H1 (cell line): Measurements from ENCODE around the gene C1QA. TPM values are rescaled to one million over a fixed set of nuclear protein-coding genes. Genes with fewer than 3 reads are reported as not detected.
A peak's percentile ranks its signal among the peaks of the same experiment; 100 is the strongest.

Source experiments
- CTCF ChIA-PET: fragments of 300-600 bp; sonication (Branson Sonifier 250); formaldehyde crosslinking; loops from one replicate; lab custom pipeline; 2021; ENCODE audit not compliant: partially characterized antibody; lab: Charles Lee
- POLR2A ChIA-PET: fragments of 300-600 bp; sonication (Branson Sonifier 250); formaldehyde crosslinking; loops from one replicate; lab custom pipeline; 2021; ENCODE audit warnings: inconsistent platforms; ENCODE audit not compliant: partially characterized antibody; lab: Charles Lee
- DNase-seq, 2 experiments: peaks; one replicate each; pipeline versions ENCODE4 v3.0.0 to v3.0.0-alpha.2; 2010 to 2022; ENCODE audit warnings: low spot score in 2 of 2, low read depth in 1 of 2, mixed read lengths in 1 of 2
- FAIRE-seq: peaks from 2 replicates; lab custom pipeline; 2011; peaks lifted over from hg19 to GRCh38; lab: Jason Lieb, UNC
- H2AFZ ChIP-seq: 2 replicates; pipeline ENCODE4 v1.8.1; 2012; ENCODE audit warnings: low read length, inconsistent platforms
- H2AK5ac ChIP-seq: 2 replicates; pipeline ENCODE4 v1.6.1; 2013; ENCODE audit warnings: low read depth, low read length
- H2BK120ac ChIP-seq: replicated peaks from 2 replicates; pipeline ENCODE3; 2013; ENCODE audit warnings: low read depth, low read length, inconsistent platforms
- H2BK12ac ChIP-seq: 2 replicates; pipeline ENCODE4 v1.6.1; 2013; ENCODE audit warnings: low read depth, low read length
- H2BK15ac ChIP-seq: 2 replicates; pipeline ENCODE4 v1.6.1; 2013; ENCODE audit warnings: low read length
- H2BK20ac ChIP-seq: 2 replicates; pipeline ENCODE4 v1.6.1; 2013; ENCODE audit warnings: low read length
- H2BK5ac ChIP-seq: 2 replicates; pipeline ENCODE4 v1.6.1; 2013; ENCODE audit warnings: low read depth, low read length
- H3K14ac ChIP-seq: 2 replicates; pipeline ENCODE4 v1.6.1; 2013; ENCODE audit warnings: inconsistent platforms; ENCODE audit not compliant: insufficient read length
- H3K18ac ChIP-seq: 2 replicates; pipeline ENCODE4 v1.6.1; 2013; ENCODE audit warnings: low read length; ENCODE audit errors: extremely low read depth
- H3K23ac ChIP-seq: 2 replicates; pipeline ENCODE4 v1.6.1; 2013; ENCODE audit warnings: inconsistent platforms; ENCODE audit not compliant: insufficient read length
- H3K23me2 ChIP-seq: 2 replicates; pipeline ENCODE4 v1.6.1; 2013; ENCODE audit warnings: low read depth, low read length
- H3K27ac ChIP-seq: 2 replicates; pipeline ENCODE4 v1.6.1; 2011; ENCODE audit warnings: low read depth, low read length, inconsistent platforms
- H3K27me3 ChIP-seq, 4 experiments: replicated peaks in 1 of 4; 1 replicate in 1 of 4; 2 replicates in 3 of 4; pipeline versions ENCODE4 v1.6.1 to v1.8.1; 2011 to 2013; ENCODE audit warnings: low read length in 3 of 4, mild to moderate bottlenecking in 3 of 4, inconsistent platforms in 2 of 4, mixed read lengths in 2 of 4, moderate library complexity in 1 of 4; ENCODE audit not compliant: control insufficient read depth in 3 of 4, insufficient read depth in 3 of 4; ENCODE audit errors: extremely low read depth in 1 of 4
- H3K36me3 ChIP-seq, 4 experiments: 2 replicates each; pipeline versions ENCODE4 v1.6.1 to v1.8.1; 2011 to 2013; ENCODE audit warnings: mild to moderate bottlenecking in 4 of 4, low read length in 3 of 4, moderate library complexity in 2 of 4, control low read depth in 1 of 4, inconsistent platforms in 1 of 4; ENCODE audit not compliant: insufficient read depth in 4 of 4, control insufficient read depth in 2 of 4
- H3K4ac ChIP-seq: replicated peaks from 2 replicates; pipeline ENCODE3; 2013; ENCODE audit warnings: low read length, low read depth, mixed read lengths, inconsistent platforms; ENCODE audit not compliant: insufficient read length
- H3K4me1 ChIP-seq, 4 experiments: replicated peaks in 1 of 4; 1 replicate in 1 of 4; 2 replicates in 3 of 4; pipeline versions ENCODE4 v1.6.1 to v1.8.1; 2011 to 2013; ENCODE audit warnings: low read length in 3 of 4, inconsistent platforms in 2 of 4, mixed read lengths in 1 of 4; ENCODE audit not compliant: insufficient read depth in 4 of 4, control insufficient read depth in 3 of 4
- H3K4me2 ChIP-seq, 2 experiments: 2 replicates each; pipeline versions ENCODE4 v1.6.1 to v1.8.1; 2011 to 2013; ENCODE audit warnings: low read depth in 2 of 2, low read length in 2 of 2, control low read depth in 1 of 2, inconsistent platforms in 1 of 2, mild to moderate bottlenecking in 1 of 2; ENCODE audit not compliant: insufficient read depth in 1 of 2
- H3K4me3 ChIP-seq, 4 experiments: fragments of 200-600, 300-600 bp in 1 of 4; sonication (generic), shearing (Covaris generic), sonication (Bioruptor Twin) in 1 of 4; 2 replicates each; pipeline versions ENCODE4 v1.5.1 to v1.8.1; 2011 to 2016; ENCODE audit warnings: low read length in 4 of 4, low read depth in 3 of 4, control low read depth in 2 of 4, inconsistent platforms in 2 of 4, mild to moderate bottlenecking in 2 of 4, mixed read lengths in 1 of 4, moderate library complexity in 1 of 4; ENCODE audit not compliant: insufficient read depth in 2 of 4; ENCODE audit errors: extremely low read depth in 1 of 4
- H3K56ac ChIP-seq: replicated peaks from 2 replicates; pipeline ENCODE3; 2013; ENCODE audit warnings: low read depth, mild to moderate bottlenecking, mixed read lengths, low read length, inconsistent platforms; ENCODE audit not compliant: insufficient read length
- H3K79me1 ChIP-seq: 2 replicates; pipeline ENCODE4 v1.6.1; 2013; ENCODE audit warnings: low read depth, low read length, control low read depth
- H3K79me2 ChIP-seq, 2 experiments: 2 replicates each; pipeline versions ENCODE4 v1.6.1 to v1.8.1; 2012 to 2013; ENCODE audit warnings: low read length in 2 of 2, mild to moderate bottlenecking in 2 of 2, inconsistent platforms in 1 of 2; ENCODE audit not compliant: insufficient read depth in 2 of 2, control insufficient read depth in 1 of 2
- H3K9ac ChIP-seq, 4 experiments: replicated peaks in 1 of 4; 1 replicate in 1 of 4; 2 replicates in 3 of 4; pipeline versions ENCODE4 v1.6.1 to v1.8.1; 2011 to 2013; ENCODE audit warnings: low read depth in 3 of 4, low read length in 3 of 4, control low read depth in 2 of 4, mild to moderate bottlenecking in 2 of 4, moderate library complexity in 2 of 4, inconsistent platforms in 1 of 4; ENCODE audit errors: extremely low read depth in 1 of 4
- H3K9me3 ChIP-seq, 2 experiments: 2 replicates each; pipeline versions ENCODE4 v1.6.1 to v1.8.1; 2012 to 2013; ENCODE audit warnings: mild to moderate bottlenecking in 2 of 2, moderate library complexity in 2 of 2, control low read depth in 1 of 2, inconsistent platforms in 1 of 2, low read depth in 1 of 2, low read length in 1 of 2, mixed read lengths in 1 of 2; ENCODE audit not compliant: insufficient read depth in 2 of 2
- H4K20me1 ChIP-seq, 2 experiments: replicated peaks in 1 of 2; 2 replicates each; pipeline versions ENCODE3 to v1.8.1; 2011 to 2013; ENCODE audit warnings: inconsistent platforms in 2 of 2, low read length in 2 of 2, mild to moderate bottlenecking in 1 of 2; ENCODE audit not compliant: insufficient read depth in 2 of 2, control insufficient read depth in 1 of 2
- H4K5ac ChIP-seq: 2 replicates; pipeline ENCODE4 v1.6.1; 2013; ENCODE audit warnings: low read length, low read depth, mixed read lengths, inconsistent platforms; ENCODE audit not compliant: insufficient read length
- H4K8ac ChIP-seq: 2 replicates; pipeline ENCODE4 v1.8.0; 2013; ENCODE audit warnings: mild to moderate bottlenecking, moderate library complexity, low read length, inconsistent platforms; ENCODE audit not compliant: insufficient read depth; ENCODE audit errors: extremely low read depth
- H4K91ac ChIP-seq: replicated peaks from 2 replicates; pipeline ENCODE3; 2013; ENCODE audit warnings: low read length, mixed read lengths, inconsistent platforms; ENCODE audit not compliant: insufficient read length
- EP300 ChIP-seq, 2 experiments: IDR thresholded peaks; 1 replicate in 1 of 2; 2 replicates in 1 of 2; pipeline ENCODE4 v1.6.1; 2011 to 2012; ENCODE audit warnings: low read depth in 2 of 2, low read length in 2 of 2, mild to moderate bottlenecking in 2 of 2, borderline replicate concordance in 1 of 2, inconsistent platforms in 1 of 2, moderate library complexity in 1 of 2
- POLR2AphosphoS5 ChIP-seq: IDR thresholded peaks from 2 replicates; pipeline ENCODE4 v1.6.1; 2011; ENCODE audit warnings: low read depth, low read length
- TAF7 ChIP-seq: optimal IDR thresholded peaks from 2 replicates; pipeline ENCODE3; 2011; ENCODE audit warnings: low read depth, mild to moderate bottlenecking, inconsistent platforms, low read length, moderate library complexity, borderline replicate concordance
- WGBS, 2 experiments: shearing (Covaris generic) in 1 of 2; methylation state at CpG; one replicate each; pipeline versions ENCODE4 v1.1.6 to v1.1.7; 2013 to 2015; ENCODE audit warnings: low lambda C conversion rate in 2 of 2, mixed read lengths in 2 of 2, inconsistent platforms in 1 of 2, low coverage in 1 of 2, missing lambda C conversion rate in 1 of 2; ENCODE audit not compliant: insufficient replicate concordance in 2 of 2, insufficient coverage in 1 of 2, insufficient read length in 1 of 2; ENCODE audit errors: extremely low coverage in 1 of 2, missing lambda C conversion rate in 1 of 2; 5-methylcytosine and 5-hydroxymethylcytosine counted together
- polyA plus RNA-seq, 7 experiments: library from polyadenylated mRNA; depleted of rRNA in 3 of 7; stranded (reverse) in 5 of 7; unstranded in 2 of 7; fragments of >200 nt in 5 of 7; fragments of 200-250 nt in 2 of 7; gene quantifications; 1 replicate in 5 of 7; 2 replicates in 1 of 7; 4 replicates in 1 of 7; pipeline versions ENCODE4 v1.2.1 to v1.2.3, GENCODE V29; 2011 to 2013; ENCODE audit warnings: missing spikeins in 2 of 7, mixed read lengths in 2 of 7
- total RNA-seq: library from RNA; stranded (reverse); fragmentation: NEBNext Ultra II Directional; extraction: Animal tissue kit (Norgen Biotek cat#: 25700); gene quantifications from 2 replicates; pipeline ENCODE4 v1.2.1, GENCODE V29; 2021

Gene C1QA
- total and polyA plus RNA-seq, 2 of the 8 experiments (the other 6 are each of a cell fraction or from before 2014, with no cell fraction given): not detected

- Histone ChIP-seq H3K4me2 (no peak overlapping the region), H4K91ac (no peak overlapping the region), H2AK5ac (no peak overlapping the region), H3K56ac (no peak overlapping the region), H2AFZ (no peak overlapping the region), H3K4ac (no peak overlapping the region), H3K79me1 (no peaks in the 10 kb centered on the region), H3K79me2 (no peaks in the 10 kb centered on the region), H2BK15ac (no peak overlapping the region), H4K5ac (no peak overlapping the region), H3K18ac (no peak overlapping the region), H3K23ac (no peak overlapping the region), H2BK5ac (no peak overlapping the region), H3K27me3 (no peaks in the 10 kb centered on the region; a peak in 1 of 7 replicates), H2BK20ac (no peak overlapping the region), H2BK120ac (no peak overlapping the region), H3K27ac (no peak overlapping the region), H3K9ac (no peak overlapping the region), H4K8ac (no peak overlapping the region), H3K4me3 (no peak overlapping the region), H3K14ac (no peak overlapping the region), H4K20me1 (peaks cover 0 to 3% of the 10 kb centered on the region in 2 experiments), H3K4me1 (no peaks in the 10 kb centered on the region), H3K9me3 (no peaks in the 10 kb centered on the region), H2BK12ac (no peak overlapping the region), H3K36me3 (no peaks in the 10 kb centered on the region), H3K23me2 (no peaks in the 10 kb centered on the region; the same call in 1 of the 2 replicates)
- no peak for DNase-seq
- 74% methylated on average over 6 of the region's 7 CpGs; no CpG with 5 or more reads in 1 of the 2 experiments for WGBS, 2 experiments
- ChIA-PET POLR2A (no interaction called here), CTCF (interaction anchor here (0.7 to 1.2 kb wide), 6 partner anchors 11 to 325 kb away, joined by 3 to 6 read pairs (median 4); no protein-coding TSS in a partner anchor)
- TF ChIP-seq TAF7: no peak
- peak; percentile 30; the same call in 1 of the 2 replicates for TF ChIP-seq POLR2AphosphoS5
- no peak for TF ChIP-seq EP300 (IDR thresholded peaks at IDR 0.05; ENCODE audit: borderline replicate concordance in 1 of 2, low read depth in 2 of 2, low read length in 2 of 2)
- no peak for FAIRE-seq
Measured at GRCh38 chr1:22645931-22646330, 9.5 kb downstream of the C1QA start.
